ENCODE data around the gene CARD11.

DNA sequence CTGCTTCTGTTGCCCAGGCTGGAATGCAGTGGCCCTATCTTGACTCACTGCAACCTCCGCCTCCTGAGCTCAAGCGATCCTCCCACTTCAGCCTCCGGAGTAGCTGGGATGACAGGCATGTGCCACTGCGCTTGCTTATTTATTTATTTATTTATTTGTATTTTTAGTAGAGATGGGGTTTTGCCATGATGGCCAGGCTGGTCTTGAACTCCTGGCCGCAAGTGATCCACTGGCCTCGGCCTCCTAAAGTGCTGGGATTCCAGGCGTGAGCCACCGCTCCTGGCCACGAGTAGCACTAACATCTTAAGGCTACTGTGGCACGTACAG lies 70.9 kb downstream of the CARD11 start:
- TF ChIP-seq EP300 (conservative IDR thresholded peaks at IDR 0.05; ENCODE audit: poor library complexity, severe bottlenecking) (no peak), CTCF (IDR thresholded peaks at IDR 0.05; ENCODE audit: poor library complexity, severe bottlenecking) (no peak), POLR2AphosphoS5 (IDR thresholded peaks at IDR 0.05) (no peak), MXI1 (conservative IDR thresholded peaks at IDR 0.05; ENCODE audit: poor library complexity, severe bottlenecking) (no peak), TAF1 (IDR thresholded peaks at IDR 0.05; ENCODE audit: low read depth) (no peak), RAD21 (conservative IDR thresholded peaks at IDR 0.05) (no peak), EZH2 (IDR thresholded peaks at IDR 0.05; ENCODE audit: borderline replicate concordance, insufficient read depth, low read length, poor library complexity, severe bottlenecking) (no peak)
- TF ChIP-seq, protein P1, sequence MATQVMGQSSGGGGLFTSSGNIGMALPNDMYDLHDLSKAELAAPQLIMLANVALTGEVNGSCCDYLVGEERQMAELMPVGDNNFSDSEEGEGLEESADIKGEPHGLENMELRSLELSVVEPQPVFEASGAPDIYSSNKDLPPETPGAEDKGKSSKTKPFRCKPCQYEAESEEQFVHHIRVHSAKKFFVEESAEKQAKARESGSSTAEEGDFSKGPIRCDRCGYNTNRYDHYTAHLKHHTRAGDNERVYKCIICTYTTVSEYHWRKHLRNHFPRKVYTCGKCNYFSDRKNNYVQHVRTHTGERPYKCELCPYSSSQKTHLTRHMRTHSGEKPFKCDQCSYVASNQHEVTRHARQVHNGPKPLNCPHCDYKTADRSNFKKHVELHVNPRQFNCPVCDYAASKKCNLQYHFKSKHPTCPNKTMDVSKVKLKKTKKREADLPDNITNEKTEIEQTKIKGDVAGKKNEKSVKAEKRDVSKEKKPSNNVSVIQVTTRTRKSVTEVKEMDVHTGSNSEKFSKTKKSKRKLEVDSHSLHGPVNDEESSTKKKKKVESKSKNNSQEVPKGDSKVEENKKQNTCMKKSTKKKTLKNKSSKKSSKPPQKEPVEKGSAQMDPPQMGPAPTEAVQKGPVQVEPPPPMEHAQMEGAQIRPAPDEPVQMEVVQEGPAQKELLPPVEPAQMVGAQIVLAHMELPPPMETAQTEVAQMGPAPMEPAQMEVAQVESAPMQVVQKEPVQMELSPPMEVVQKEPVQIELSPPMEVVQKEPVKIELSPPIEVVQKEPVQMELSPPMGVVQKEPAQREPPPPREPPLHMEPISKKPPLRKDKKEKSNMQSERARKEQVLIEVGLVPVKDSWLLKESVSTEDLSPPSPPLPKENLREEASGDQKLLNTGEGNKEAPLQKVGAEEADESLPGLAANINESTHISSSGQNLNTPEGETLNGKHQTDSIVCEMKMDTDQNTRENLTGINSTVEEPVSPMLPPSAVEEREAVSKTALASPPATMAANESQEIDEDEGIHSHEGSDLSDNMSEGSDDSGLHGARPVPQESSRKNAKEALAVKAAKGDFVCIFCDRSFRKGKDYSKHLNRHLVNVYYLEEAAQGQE (IDR thresholded peaks at IDR 0.05; ENCODE audit: borderline replicate concordance) = no peak
